HG03457 (cell line): Measurements from ENCODE around the gene WDHD1.
"Not testable (repeated sequence)": the region's sequence is repeated elsewhere in the genome, so short reads cannot be mapped to it uniquely, and the experiment has no call there.

ENCODE experiments used
- ATAC-seq: cut with Tn5 transposase; IDR thresholded peaks from one replicate; pipeline ENCODE4 v1.9.1; 2021; ENCODE audit warnings: moderate number of reproducible peaks; ENCODE audit not compliant: unreplicated experiment

WDHD1 gene

DNA sequence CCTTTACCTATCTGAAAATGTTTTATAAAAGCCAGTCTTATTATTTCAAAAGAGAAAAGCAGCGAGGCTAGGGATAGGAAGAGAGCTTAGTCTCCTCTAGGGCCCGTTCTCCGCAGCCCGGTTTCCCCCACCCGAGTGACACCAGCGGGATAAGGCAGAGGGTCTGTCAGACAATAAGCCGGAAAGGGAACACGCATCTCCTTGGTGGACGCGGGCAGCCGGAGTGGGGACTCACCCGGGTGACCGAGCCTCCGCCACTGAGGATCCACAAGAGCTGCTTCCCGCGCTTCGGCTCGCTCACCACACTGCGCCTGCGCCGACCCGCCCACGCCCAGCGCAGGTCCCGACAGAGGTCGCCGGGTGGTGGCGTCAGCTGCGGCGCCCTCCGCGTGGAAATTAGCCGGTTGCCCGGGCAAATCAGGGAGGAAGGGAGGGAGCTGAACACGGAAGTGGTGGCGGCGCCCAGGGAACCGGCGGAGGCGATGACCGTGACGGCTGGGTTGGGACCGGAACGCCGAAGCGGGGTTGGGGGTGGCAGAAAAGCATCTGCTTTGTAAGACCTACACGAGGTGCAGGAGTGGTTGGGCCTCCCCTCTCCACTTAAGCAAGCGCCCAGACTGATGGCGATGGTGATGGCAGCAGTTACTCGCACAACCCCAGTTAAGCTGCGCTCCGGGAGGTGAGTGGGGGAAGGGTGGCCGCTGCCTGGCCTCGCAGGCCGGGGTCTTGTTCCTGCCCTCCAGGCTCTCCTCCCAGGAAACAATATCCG, at the start of gene WDHD1, which contains the start of gene SOCS4:
Gene WDHD1 (minus strand): TSS at position 307 of the 769 bp plus-strand sequence. CDS start 312 bp downstream, outside the sequence.
Gene SOCS4 (plus strand): TSS at position 444 of the 769 bp plus-strand sequence. CDS start 15,806 bp downstream, outside the sequence.
- ATAC-seq = peak; percentile 88

DNA sequence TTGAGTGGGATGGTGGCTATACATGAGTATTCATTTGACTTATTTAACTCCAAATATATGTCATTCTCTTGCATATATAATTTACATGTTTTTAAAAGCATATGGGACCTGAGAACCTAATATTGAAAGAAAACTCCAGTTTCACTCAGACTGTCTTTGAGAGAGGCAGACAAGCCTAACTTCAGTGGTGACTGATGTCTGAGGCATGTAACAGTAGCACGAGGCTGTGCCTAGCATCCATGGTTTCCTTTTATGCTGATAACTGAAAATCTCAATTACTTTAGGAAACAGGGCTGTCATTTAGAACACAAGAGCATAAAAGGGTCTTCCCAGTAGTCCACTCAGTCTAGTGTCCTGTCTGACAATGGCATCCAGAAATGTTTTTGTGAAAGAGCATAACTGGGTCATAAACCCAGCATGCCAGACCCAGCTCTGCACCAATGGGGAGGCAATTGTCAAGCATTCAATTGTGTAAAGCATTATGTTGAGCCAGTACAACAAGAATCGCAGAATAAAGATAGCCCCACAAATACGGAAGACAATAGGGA, 48.8 kb upstream of the WDHD1 start:
- no peak for ATAC-seq

DNA sequence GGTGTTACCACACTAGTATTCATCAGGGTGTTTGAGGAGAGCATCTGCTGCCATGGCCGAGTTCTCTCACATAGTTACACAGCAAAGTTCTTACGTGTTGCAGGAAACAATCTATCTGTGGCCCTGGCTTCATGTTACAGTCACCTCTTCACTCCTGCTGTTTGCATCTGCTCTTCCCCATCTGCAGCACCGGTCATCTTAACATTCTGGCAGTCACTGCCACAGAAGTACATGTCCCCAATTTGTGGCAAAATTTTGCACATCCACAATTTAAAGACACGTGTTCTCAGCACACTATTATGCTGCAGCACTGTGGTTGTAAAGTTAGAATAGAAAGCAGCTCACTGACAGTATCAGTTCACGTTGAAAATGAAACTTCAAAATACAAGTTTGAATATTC, 47.8 kb upstream of the WDHD1 start:
- no peak for ATAC-seq

DNA sequence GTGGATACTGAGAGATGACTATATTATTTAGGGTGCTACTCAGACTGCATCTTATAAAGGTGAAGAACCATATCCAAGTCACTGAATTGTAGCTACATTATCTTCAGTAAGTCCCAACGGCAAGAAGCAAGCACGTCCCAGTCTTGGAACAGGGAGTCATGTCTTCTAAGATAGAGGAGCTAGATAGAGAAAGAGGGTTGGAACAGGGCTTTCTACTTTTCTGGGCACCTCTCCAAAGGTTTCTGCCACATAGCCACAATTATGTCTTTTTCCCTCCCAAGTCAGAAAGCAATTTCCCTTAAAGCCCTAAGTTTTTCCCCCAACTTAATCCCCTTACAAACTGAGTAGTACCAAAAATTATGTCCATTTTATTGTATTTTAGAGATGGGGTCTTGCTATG, 47.0 kb upstream of the WDHD1 start:
- no peak for ATAC-seq

- peak; percentile 41 for ATAC-seq
These were observed 45.2 kb upstream of the WDHD1 start for GRCh38 chr14:55071870-55072640.

- ATAC-seq = no peak
These were observed 44.1 kb upstream of the WDHD1 start for GRCh38 chr14:55070981-55071411.

- ATAC-seq = no peak
These were observed 39.3 kb upstream of the WDHD1 start for GRCh38 chr14:55066223-55066622.

- no peak for ATAC-seq
These were observed 38.5 kb upstream of the WDHD1 start for GRCh38 chr14:55065411-55065810.

GRCh38 chr14:55064896-55065295, 38.0 kb upstream of the WDHD1 start:
- not testable (repeated sequence) for ATAC-seq

- no peak for ATAC-seq
These were observed 35.8 kb upstream of the WDHD1 start for GRCh38 chr14:55062517-55063351.

GRCh38 chr14:55059333-55059732, 32.4 kb upstream of the WDHD1 start:
- ATAC-seq = no peak

- ATAC-seq = no peak
These were observed 31.0 kb upstream of the WDHD1 start for GRCh38 chr14:55057919-55058318.

DNA sequence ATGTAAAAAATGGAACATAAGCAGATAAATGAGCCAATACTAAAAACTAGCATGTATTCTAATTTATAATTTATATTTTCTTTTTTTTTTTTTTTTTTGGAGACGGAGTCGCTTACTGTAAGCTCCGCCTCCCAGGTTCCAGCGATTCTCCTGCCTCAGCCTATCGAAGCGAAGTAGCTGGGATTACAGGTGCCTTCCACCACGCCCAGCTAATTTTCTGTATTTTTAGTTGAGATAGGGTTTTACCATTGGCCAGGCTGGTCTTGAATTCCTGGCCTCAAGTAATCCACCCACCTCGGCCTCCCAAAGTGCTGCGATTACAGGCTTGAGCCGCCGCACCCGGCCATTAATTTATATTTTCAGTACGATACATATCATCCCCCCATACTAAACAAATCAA, 27.2 kb upstream of the WDHD1 start:
- no peak for ATAC-seq

GRCh38 chr14:55053500-55053899, 26.6 kb upstream of the WDHD1 start:
- no peak for ATAC-seq

- no peak for ATAC-seq
These were observed 26.1 kb upstream of the WDHD1 start for GRCh38 chr14:55053018-55053417.

DNA sequence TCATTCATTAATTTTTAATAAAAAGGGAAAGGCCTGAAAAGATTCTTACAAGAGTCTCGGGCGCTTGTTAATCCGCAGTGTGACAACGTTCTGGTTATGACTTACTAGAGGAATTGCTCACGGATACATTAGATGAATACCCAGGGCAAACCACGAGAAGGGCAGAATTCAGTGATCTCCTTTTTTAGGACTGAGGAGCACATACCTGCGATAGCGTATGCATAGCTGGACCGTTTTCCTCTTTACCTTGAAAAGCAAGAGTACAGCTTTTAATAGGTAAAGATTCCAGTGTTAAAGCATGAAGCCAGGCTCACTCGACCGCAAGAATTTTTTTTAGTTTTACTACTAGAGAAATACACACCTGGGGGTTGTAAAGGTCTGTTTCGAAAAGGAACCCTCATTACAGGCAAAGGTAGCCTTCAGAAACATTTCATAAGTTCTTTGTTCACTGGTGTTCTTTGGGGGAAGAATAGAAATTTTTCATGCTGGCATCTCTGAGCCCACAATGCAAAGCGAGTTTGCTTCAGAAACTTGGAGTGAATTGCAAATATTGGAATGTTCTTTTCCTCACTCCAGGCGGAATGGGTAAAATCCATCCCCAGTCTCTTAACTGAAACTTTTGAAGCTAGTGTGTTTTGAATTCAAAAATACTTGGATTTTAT, 25.5 kb upstream of the WDHD1 start:
- ATAC-seq = peak; percentile 15

GRCh38 chr14:55051423-55052268, 24.7 kb upstream of the WDHD1 start, which contains the start of gene MAPK1IP1L:
TSS of gene MAPK1IP1L (plus strand) at chr14:55051647. CDS start at chr14:55061684, 10,037 bp downstream.
- peak; percentile 76 for ATAC-seq

- no peak for ATAC-seq
These were observed 24.2 kb upstream of the WDHD1 start for GRCh38 chr14:55051165-55051422.

DNA sequence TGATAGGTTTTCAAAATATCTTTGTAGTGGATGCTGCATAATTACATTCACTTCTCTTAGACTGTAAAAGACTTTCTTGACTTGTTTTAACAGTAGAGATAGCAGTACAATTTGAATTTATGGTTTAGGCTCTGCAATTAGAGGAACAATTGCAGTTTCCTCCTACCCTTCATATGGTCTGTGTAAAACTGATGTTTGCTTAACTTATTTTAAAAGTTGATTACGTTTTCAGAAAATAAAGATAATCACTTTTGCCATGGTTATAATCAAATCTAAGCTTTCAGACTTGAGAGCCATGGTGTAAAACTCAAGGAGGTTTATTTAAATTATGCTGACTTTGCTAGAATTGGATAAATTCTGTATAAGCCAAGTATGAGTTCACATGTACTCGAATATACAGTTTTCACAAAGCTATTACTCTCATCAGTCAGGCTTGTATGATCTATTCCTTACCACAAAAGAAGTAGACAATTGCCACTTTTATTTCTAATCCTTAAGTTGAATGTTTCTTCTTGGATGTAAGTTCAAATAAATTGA, 22.1 kb upstream of the WDHD1 start:
- no peak for ATAC-seq
